IPS DF 4.7 (cell line): ENCODE data around the gene C3orf22.
"Not testable (repeated sequence)": the region's sequence is repeated elsewhere in the genome, so short reads cannot be mapped to it uniquely, and the experiment has no call there.

ENCODE experiments used
- DNase-seq: peaks from one replicate; pipeline ENCODE4 v3.0.0-alpha.2; 2013; ENCODE audit warnings: low spot score; ENCODE audit errors: extremely low read depth

The C3orf22 gene

DNA sequence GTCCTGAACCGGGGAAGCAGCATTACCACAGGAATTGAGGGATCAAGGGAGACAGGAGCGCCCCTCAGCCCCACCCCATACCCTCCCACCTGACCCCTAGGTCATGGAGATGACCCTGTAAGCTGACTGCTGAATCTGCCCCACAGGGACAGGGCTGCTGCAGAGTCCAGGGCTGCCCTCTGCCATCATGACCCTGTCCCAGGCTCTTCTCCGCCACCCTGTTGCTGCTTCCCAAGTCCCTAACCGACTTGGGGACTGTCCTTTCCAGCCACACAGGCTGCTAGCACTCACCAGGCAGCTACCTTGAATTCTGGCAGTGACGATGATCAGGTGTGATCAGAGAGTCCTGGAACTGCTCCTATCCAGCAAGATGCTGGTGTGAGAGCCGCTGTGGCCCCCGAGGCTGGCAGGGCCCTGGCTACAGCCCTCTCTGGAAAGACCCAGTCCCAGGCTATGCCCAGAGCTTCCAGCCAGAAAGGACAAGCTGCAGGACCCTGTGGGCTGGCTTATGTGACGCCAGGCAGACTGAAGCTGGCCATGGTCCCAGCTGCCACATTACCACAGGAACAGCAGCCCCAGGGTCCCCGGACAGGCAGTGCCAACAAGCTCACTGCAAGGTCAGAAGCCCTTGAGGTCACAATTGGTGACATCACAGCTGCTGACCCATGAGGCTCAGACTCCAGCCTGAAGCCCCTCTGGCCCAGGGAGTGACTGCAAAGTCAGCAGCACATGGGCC, at the start of gene C3orf22:
Gene C3orf22, minus strand, starts transcription at position 597 of the 736 bp plus-strand sequence. CDS start 5,542 bp downstream, outside the sequence.
- no peak for DNase-seq

DNA sequence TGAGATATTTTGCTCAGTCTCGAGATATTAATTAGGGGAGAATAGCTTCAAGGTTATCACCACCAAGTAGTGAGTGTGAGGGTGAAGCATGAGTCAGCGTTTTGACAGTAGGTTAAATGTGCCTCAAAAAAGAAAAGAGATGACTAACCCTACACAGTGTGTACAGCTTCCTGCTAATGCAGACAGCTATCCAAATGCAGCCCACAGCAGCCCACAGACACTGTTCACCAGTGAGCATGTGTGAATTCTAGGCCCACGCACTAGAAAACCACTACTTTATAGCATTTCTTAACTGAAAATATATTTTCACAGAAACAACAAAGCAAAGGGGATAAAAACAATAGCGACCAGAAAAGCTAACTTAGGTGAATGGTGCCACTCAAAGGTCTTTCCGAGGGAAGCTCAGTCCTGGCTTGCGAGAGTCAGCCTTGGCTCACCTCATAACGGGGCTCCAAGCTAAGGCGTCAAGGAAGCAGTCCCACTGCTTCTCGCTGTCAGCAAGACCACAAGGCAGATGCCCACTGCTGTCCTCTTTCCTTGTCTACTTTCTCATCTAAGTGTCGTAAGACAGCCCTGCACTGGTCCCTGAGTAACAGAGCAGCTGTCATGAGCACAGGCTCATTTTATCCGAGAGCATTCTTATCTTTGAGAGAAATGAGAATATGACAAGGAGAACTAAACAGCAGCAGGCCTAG, 48.6 kb upstream of the C3orf22 start:
- DNase-seq: no peak

DNA sequence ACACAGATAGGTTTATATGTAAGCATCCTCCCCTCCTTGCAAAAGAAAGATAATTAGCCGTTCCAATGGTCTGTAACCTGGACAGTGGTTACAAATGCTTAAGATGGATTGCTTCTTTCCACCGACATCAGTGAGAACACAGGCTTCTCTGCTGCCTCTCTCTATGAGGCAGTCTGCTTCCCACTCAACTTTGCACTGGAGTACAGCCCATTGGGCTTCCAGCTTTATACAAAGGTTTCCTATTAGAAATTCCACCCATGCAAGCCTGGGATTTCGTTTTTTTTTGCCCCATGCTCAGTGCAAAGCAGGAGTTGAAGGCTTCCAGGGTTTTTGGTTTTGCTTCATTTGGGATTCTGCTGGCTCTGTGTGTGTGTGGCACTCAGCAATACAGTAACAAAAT, 47.3 kb upstream of the C3orf22 start:
- DNase-seq: no peak

GRCh38 chr3:126604691-126605090, 46.0 kb upstream of the C3orf22 start:
- DNase-seq: no peak

- DNase-seq: no peak
Measured at GRCh38 chr3:126599101-126599500, 40.4 kb upstream of the C3orf22 start.

DNA sequence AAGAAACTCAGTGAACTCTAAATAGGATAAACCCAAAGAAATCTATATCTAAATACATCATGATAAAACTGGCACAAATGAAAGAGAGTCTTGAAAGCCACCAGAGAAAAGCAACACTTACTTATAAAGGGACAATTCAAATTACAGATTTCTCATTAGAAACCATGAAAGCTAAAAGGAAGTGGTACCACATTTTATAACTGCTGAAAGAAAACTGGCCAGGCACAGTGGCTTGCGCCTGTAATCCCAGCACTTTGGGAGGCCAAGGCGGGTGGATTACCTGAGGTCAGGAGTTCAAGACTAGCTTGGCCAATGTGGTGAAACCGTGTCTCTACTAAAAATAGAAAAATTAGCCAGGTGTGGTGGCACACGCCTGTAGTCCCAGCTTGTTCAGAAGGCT, 36.7 kb upstream of the C3orf22 start:
- not testable (repeated sequence) for DNase-seq

DNA sequence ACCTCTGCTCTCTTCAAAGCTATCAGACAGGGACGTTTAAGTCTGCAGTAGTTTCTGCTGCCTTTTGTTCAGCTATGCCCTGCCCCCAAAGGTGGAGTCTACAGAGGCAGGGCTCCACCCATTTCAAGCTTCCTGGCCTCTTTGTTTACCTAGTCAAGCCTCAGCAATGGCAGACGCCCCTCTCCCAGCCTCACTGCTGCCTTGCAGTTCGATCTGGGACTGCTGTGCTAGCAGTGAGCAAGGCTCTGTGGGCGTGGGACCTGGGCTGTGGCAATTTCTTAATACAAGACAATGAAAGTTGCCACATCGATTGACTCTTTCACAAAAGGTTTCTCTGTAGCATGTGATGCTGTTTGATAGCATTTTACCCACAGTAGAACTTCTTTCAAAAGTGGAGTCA, 32.8 kb upstream of the C3orf22 start:
- not testable (repeated sequence) for DNase-seq

DNA sequence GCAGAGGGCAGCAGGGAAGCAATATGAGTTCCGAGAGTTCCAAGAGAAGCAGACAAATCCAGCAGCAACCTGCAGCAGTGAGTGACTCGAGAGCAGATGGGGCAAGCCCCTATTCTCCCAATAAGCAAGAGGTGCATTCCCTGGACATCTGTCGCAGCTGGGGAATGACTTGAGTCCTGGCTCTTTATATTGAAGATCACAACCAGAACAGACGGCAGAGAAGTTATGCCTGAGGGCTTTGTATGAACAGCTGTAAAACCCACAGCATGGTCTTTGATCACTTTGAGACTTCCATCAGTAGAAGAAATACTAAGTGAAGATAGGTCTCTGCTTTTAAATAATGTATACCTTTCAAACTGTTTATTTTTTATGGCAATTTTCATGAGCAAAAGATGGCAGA, 23.6 kb upstream of the C3orf22 start:
- DNase-seq: no peak

DNA sequence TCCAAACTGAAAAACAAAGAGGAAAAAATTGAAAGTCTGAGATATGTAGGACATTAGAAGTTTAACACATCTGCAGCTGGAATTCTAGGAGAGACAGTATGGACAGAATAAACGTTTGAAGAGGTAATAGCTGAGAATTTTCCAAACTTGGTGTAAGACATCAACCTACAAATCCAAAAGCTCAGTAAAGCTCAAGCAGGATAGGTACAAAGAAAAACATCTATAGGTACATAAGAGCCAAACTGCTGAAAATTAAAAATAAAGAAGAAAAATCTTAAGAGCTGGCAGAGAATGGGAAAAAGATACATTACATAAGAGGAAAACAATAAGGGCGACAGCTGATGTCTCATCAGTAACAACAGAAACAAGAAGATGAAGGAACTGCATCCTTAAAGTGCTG, 22.8 kb upstream of the C3orf22 start:
- no peak for DNase-seq

DNA sequence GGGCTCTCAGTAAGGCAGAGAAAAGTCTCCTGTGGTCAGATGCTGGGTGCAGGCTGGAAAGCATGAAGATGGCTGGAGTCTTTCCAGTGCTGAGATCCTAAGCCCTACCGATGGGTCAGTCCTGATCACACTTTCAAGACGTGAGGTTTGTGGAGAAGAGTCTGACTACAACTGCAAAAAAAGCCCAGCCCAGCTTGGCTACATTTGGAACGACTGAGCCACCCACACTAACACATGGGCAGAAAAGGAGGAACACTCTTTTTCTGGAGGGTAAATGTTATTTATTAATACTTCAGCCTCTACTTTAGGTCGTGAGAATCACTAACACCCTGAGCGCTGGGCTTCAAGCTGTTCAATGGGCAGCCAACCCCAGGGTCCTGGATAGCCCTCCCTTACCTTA, 22.0 kb upstream of the C3orf22 start:
- no peak for DNase-seq

- DNase-seq: no peak
Measured at GRCh38 chr3:126578702-126579101, 20.0 kb upstream of the C3orf22 start.

DNA sequence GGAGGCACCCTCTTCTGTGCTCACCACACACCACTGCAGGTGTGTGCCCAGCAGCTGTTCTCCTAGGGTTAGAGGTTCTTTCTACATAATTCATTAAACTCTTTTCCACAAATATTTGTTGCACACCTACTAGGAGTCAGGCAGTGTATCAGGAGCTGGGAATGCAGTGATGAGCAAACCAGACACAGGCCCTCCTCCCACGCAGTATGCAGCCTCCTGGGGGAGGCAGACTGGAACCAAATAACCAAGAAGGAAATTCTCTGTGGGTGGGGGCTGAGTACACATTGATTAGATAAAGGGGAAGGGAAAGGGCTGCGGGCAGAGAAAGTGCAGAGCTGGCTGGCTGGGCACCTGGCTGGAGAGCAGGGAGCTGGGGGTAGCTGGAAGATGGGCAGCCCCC, 18.5 kb upstream of the C3orf22 start:
- no peak for DNase-seq

- DNase-seq: no peak
Measured at GRCh38 chr3:126573492-126574117, 14.9 kb upstream of the C3orf22 start.

- DNase-seq: no peak
Measured at GRCh38 chr3:126571078-126571477, 12.3 kb upstream of the C3orf22 start.

DNA sequence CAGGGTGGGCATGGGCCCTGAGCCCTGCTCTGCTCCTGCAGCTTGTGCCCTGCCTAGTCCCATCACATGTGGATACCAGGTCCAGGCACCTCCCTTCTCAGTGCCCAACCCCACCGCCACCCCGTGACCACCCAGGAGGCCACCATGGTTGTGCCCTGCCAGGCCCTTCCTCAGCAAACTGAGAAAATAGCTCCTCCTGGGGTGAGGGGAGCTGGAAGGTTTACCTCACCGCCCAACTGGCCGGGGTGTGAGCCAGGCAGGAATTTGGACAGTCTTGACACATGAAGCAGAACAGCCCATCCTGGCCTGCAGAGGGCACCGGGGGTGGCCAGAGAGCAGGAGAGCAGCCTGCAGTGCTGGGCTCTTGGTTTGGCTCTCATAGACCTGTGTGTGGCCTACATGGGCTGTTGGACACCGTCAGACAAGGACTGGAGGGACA, 11.4 kb upstream of the C3orf22 start:
- no peak for DNase-seq

- no peak for DNase-seq
Measured at GRCh38 chr3:126569390-126569975, 10.8 kb upstream of the C3orf22 start.

DNA sequence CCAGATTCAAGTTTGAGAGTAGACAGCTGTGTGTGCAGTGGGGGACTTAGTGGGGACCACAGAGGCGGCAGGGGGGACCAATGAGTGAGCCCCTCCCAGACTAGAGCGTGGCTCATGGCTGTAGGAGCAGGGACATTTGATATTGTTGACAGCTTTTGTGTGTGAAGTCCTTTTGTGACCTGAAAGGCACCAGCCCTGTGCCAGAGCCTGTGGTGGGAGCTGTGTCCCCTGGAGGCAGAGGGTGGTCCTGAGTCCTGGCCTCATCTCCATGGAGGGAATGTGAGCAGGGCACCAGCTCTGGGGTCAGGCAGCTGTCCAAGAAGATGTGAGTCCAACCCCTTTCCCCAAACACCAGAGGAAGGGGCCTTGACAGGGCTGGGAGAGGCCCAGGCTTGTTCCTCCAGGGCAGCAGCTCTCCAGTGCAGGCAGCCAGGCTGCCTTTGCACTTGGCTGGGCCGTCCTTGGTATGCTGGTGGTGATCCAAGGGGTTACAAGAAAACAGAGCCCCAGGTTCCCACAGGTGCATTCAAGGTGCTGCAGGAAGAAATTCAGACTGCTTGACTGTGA, 10.1 kb upstream of the C3orf22 start:
- no peak for DNase-seq

GRCh38 chr3:126567696-126568438, 9.1 kb upstream of the C3orf22 start:
- no peak for DNase-seq

DNA sequence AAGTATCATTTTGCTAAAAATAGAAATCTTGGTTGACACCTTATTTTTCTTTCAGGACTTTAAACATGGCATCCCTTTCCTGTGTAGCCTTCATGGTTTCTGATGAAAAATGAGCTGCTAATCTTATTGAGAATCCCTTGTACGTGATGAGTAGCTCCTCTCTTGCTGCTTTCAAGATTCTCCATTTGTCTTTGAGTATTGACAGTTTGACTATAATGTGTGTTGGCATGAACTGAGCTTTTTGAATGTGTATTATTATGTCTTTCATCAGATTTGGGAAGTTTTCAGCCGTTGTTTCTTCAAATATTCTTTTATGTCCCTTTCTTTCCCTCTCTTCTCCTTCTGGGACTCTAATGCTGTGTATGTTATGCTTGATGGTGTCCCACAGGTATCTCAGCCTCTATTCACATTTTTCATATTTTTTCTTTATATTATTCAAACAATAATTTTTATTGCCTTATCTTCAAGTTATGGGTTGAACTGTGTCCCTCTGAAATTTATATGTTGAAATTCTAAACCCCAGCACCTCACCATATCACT, 4.1 kb upstream of the C3orf22 start:
- DNase-seq: no peak

DNA sequence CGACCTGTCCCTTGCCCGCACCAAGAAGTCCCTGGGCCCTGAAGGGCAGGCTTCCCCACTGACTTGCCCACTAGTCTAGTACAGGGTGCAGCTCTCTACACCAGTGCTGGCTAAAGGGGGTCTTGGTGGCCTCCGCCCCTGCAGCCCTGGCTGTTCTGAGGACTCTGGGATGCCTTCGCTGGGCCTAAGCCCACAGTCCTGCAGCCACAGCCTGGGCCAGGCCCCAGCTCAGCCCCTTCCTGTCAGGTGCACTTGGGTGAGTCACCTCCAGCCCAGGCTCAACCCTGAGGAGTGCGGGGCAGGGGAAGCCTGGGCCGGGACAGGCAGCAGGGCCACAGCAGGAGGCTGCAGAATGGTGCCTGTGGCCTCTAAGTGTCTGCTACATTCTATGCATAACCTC, 971 bp downstream of the C3orf22 start:
- DNase-seq: no peak

DNA sequence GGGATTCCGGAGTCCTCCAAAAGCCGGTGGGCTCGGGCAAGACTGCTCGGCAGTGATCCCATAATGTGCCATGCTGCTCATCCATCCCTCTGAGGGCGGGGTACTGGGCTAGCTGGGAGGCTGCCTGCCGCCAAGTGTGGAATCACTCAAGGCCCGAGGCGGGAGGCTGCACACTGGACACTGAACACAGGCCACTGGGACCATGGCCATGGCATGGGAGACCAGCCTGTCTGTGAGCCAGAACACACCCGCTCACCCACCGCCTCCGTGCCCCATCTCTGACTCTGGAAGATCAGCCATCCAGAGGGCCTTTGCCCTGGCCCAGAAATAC, 1.4 kb downstream of the C3orf22 start:
- no peak for DNase-seq
